CD4-positive, alpha-beta T cell (primary cell): ENCODE data around the gene CALN1. TPM values are rescaled to one million over a fixed set of nuclear protein-coding genes. Genes with fewer than 3 reads are reported as not detected.

Experiments
- ATAC-seq: fragments of 200-7000 bp; cut with Tn5 transposase; one replicate; pipeline ENCODE4 v1.10.0; 2022; ENCODE audit warnings: mild to moderate bottlenecking; ENCODE audit not compliant: poor library complexity
- CTCF ChIA-PET: fragments of 350-600 bp; sonication (Branson Sonifier 250); formaldehyde crosslinking; loops from one replicate; lab custom pipeline; 2021; ENCODE audit warnings: antibody characterized with exemption, inconsistent platforms; lab: Charles Lee
- POLR2A ChIA-PET: fragments of 350-600 bp; sonication (Branson Sonifier 250); formaldehyde crosslinking; loops from one replicate; lab custom pipeline; 2021; ENCODE audit warnings: antibody characterized with exemption, inconsistent platforms; lab: Charles Lee
- DNase-seq, 14 experiments: peaks; one replicate each; pipeline ENCODE4 v3.0.0-alpha.2; 2013 to 2020; ENCODE audit warnings: mixed read lengths in 2 of 14
- H3K27ac ChIP-seq, 2 donors: one replicate each; pipeline versions ENCODE4 v1.5.1 to v1.7.0; 2013; ENCODE audit warnings: low read length in 2 of 2, low read depth in 1 of 2, mild to moderate bottlenecking in 1 of 2
- H3K27me3 ChIP-seq, 2 experiments: 1 replicate in 1 of 2; 2 replicates in 1 of 2; pipeline versions ENCODE4 v1.6.1 to v1.7.0; 2013; ENCODE audit warnings: low read length in 2 of 2, control low read depth in 1 of 2, mild to moderate bottlenecking in 1 of 2, moderate library complexity in 1 of 2; ENCODE audit not compliant: insufficient read depth in 2 of 2, control insufficient read depth in 1 of 2
- H3K36me3 ChIP-seq: one replicate; pipeline ENCODE4 v1.6.1; 2013; ENCODE audit warnings: low read length, control low read depth; ENCODE audit not compliant: insufficient read depth
- H3K4me1 ChIP-seq: one replicate; pipeline ENCODE4 v1.6.1; 2013; ENCODE audit warnings: low read length, control low read depth; ENCODE audit not compliant: insufficient read depth
- H3K4me3 ChIP-seq: one replicate; pipeline ENCODE4 v1.5.1; 2013; ENCODE audit warnings: mild to moderate bottlenecking, low read length, moderate library complexity
- H3K9me3 ChIP-seq, 2 experiments: 1 replicate in 1 of 2; 2 replicates in 1 of 2; pipeline versions ENCODE4 v1.6.1 to v1.7.0; 2013; ENCODE audit warnings: low read length in 2 of 2, mild to moderate bottlenecking in 2 of 2, control low read depth in 1 of 2, moderate library complexity in 1 of 2; ENCODE audit not compliant: control insufficient read depth in 1 of 2, insufficient read depth in 1 of 2
- H3K27ac Mint-ChIP-seq: one replicate; pipeline ENCODE4 v1.8.0; 2020; ENCODE audit warnings: mixed read lengths
- H3K27me3 Mint-ChIP-seq: one replicate; pipeline ENCODE4 v1.8.0; 2021; ENCODE audit warnings: mixed read lengths
- H3K36me3 Mint-ChIP-seq: one replicate; pipeline ENCODE4 v1.8.0; 2021; ENCODE audit warnings: low read depth, mixed read lengths
- H3K4me1 Mint-ChIP-seq: one replicate; pipeline ENCODE4 v1.8.0; 2021; ENCODE audit warnings: low read depth, mixed read lengths
- H3K4me3 Mint-ChIP-seq: one replicate; pipeline ENCODE4 v1.8.0; 2020; ENCODE audit warnings: mild to moderate bottlenecking, mixed read lengths
- H3K9me3 Mint-ChIP-seq: one replicate; pipeline ENCODE4 v1.8.0; 2020; ENCODE audit warnings: mixed read lengths
- intact Hi-C, 2 experiments: fragments of 100-400 bp; cut with DNase I in 1 of 2; cut with micrococcal nuclease in 1 of 2; formaldehyde crosslinking; loops; one replicate each; pipeline versions ENCODE4 v1.15.1 to v1.9.0; 2023 to 2025; cut with DNase I, micrococcal nuclease
- total RNA-seq, 174 experiments: library from RNA in 2 of 174; stranded (reverse) in 2 of 174; gene quantifications; one replicate each; pipeline ENCODE4 v1.2.3 and lab custom pipeline; 2021 to 2026
- TF ChIP-seq, protein P1 (sequence below): fragments of 200-600 bp; IDR thresholded peaks from one replicate; pipeline ENCODE4 v1.8.0; 2022; ENCODE audit warnings: antibody characterized with exemption, mild to moderate bottlenecking

The CALN1 gene
- total RNA-seq, 2 experiments from 2014 or later = 0.06 TPM; not detected in 1

DNA sequence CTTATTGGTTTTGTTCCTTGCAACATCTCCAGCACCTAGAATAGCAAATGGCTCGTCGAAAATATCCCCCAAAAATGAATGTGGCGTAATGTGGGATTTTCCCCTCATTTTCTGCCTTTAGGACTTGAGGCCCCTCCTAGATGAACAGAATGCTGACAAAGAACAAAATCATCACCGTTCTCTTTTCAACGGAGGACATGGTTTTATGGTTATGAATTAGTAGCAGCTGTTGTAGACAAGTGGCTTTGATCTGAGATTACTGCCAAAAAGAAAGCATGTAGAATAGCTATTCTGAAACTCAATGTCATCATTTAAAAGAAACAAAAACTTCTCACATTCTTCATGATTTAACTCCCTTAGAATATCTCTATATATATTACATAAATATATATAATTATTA lies 17.2 kb upstream of the CALN1 start:
- Histone ChIP-seq H3K9me3 (no peaks in the 10 kb centered on the region), H3K27ac (no peak overlapping the region), H3K4me1 (no peaks in the 10 kb centered on the region), H3K4me3 (no peak overlapping the region), H3K36me3 (no peaks in the 10 kb centered on the region), H3K27me3 (no peaks in the 10 kb centered on the region)
- H3K27ac Mint-ChIP-seq = no peak overlapping the region
- DNase-seq (no peak), ATAC-seq (no peak)
- CTCF ChIA-PET = no interaction called here
- POLR2A ChIA-PET = no interaction called here
- H3K9me3 Mint-ChIP-seq = no peaks in the 10 kb centered on the region
- intact Hi-C loops = no loop called here
- TF ChIP-seq, protein P1, sequence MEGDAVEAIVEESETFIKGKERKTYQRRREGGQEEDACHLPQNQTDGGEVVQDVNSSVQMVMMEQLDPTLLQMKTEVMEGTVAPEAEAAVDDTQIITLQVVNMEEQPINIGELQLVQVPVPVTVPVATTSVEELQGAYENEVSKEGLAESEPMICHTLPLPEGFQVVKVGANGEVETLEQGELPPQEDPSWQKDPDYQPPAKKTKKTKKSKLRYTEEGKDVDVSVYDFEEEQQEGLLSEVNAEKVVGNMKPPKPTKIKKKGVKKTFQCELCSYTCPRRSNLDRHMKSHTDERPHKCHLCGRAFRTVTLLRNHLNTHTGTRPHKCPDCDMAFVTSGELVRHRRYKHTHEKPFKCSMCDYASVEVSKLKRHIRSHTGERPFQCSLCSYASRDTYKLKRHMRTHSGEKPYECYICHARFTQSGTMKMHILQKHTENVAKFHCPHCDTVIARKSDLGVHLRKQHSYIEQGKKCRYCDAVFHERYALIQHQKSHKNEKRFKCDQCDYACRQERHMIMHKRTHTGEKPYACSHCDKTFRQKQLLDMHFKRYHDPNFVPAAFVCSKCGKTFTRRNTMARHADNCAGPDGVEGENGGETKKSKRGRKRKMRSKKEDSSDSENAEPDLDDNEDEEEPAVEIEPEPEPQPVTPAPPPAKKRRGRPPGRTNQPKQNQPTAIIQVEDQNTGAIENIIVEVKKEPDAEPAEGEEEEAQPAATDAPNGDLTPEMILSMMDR = no peak
- H3K36me3 Mint-ChIP-seq = no peaks in the 10 kb centered on the region
- H3K4me3 Mint-ChIP-seq = no peak overlapping the region
- no peaks in the 10 kb centered on the region for H3K27me3 Mint-ChIP-seq
- no peaks in the 10 kb centered on the region for H3K4me1 Mint-ChIP-seq

DNA sequence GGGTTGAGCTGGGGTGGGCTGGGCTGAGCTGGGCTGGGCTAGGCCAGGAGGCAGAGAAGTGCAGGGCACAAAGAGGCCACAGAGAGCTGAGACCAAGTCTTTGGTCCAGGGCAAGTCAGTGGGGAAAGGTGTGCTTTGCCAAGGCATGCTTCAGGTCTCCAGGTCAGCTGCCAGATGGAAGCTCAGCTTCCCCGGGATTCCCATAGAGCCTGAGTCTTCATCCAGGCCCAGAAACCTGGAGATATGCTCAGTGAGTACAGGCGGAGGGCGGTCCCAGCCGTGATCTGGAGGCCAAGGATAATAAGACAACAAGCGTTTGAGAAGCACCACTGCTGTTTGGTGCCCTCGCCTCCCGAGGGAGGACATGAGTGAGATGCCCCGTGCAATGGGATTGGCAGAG lies 4.7 kb upstream of the CALN1 start:
- intact Hi-C loops = no loop called here
- no peaks in the 10 kb centered on the region for H3K27me3 Mint-ChIP-seq
- CTCF ChIA-PET = no interaction called here

DNA sequence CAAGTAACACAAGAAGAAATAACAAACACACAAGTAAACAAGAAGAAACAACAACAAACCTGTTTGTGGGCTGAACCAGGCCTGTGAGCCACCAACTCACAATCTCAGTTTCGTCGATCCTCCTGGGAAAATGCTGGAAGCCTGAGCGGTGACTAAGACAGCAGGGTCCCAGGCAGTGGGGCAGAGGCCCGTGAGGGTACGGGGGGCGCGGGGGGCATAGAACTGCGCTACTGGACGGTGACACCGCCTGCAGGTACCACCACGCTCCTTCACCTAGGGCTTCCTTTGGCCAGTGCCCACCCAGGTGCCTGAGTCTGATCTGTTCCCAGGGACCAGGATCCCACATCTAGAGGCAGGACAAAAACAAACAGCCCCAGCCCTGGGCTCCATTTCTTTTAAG lies 3.4 kb upstream of the CALN1 start:
- no peak overlapping the region for H3K27ac ChIP-seq
- no peaks in the 10 kb centered on the region for H3K9me3 Mint-ChIP-seq
- intact Hi-C loops = no loop called here
- no peaks in the 10 kb centered on the region for H3K4me1 Mint-ChIP-seq
- H3K4me1 ChIP-seq = no peaks in the 10 kb centered on the region
- no peaks in the 10 kb centered on the region for H3K36me3 Mint-ChIP-seq
- H3K27me3 ChIP-seq = no peaks in the 10 kb centered on the region
- H3K4me3 ChIP-seq = no peak overlapping the region
- no peak for DNase-seq
- ChIA-PET POLR2A (no interaction called here), CTCF (no interaction called here)
- no peak for ATAC-seq
- no peak overlapping the region for H3K27ac Mint-ChIP-seq
- no peak overlapping the region for H3K4me3 Mint-ChIP-seq
- H3K27me3 Mint-ChIP-seq = no peaks in the 10 kb centered on the region
- H3K9me3 ChIP-seq = peaks cover 0 to 32% of the 10 kb centered on the region in 2 experiments
- no peaks in the 10 kb centered on the region for H3K36me3 ChIP-seq
- TF ChIP-seq, protein P1 = no peak

More for the DNA sequence above, 4.7 kb upstream of the CALN1 start:
- Histone ChIP-seq H3K9me3 (peaks cover 0 to 31% of the 10 kb centered on the region in 2 experiments), H3K4me1 (no peaks in the 10 kb centered on the region), H3K36me3 (no peaks in the 10 kb centered on the region), H3K27ac (no peak overlapping the region), H3K27me3 (no peaks in the 10 kb centered on the region), H3K4me3 (no peak overlapping the region)
- Mint-ChIP-seq H3K36me3 (no peaks in the 10 kb centered on the region), H3K4me1 (no peaks in the 10 kb centered on the region), H3K4me3 (no peak overlapping the region), H3K27ac (no peak overlapping the region), H3K9me3 (no peaks in the 10 kb centered on the region)
- TF ChIP-seq, protein P1 = no peak
- no peak for DNase-seq
- POLR2A ChIA-PET = no interaction called here
- no peak for ATAC-seq
